GM12873 (cell line): Measurements from ENCODE around the gene ARHGAP28.

ENCODE experiments used
- CTCF ChIP-seq: IDR thresholded peaks from 2 replicates; pipeline ENCODE4 v1.5.1; 2012; ENCODE audit warnings: low read depth, mild to moderate bottlenecking, moderate library complexity, low read length, control low read depth; ENCODE audit not compliant: insufficient read depth; ENCODE audit errors: missing control alignments

The ARHGAP28 gene

GRCh38 chr18:6842081-6842480 lies 112.6 kb downstream of the ARHGAP28 start:
- no peak for TF ChIP-seq CTCF

- TF ChIP-seq CTCF = no peak
Measured at GRCh38 chr18:6843308-6843707, 113.8 kb downstream of the ARHGAP28 start.

GRCh38 chr18:6850396-6850795 lies 120.9 kb downstream of the ARHGAP28 start:
- TF ChIP-seq CTCF = no peak

- TF ChIP-seq CTCF = no peak
Measured at GRCh38 chr18:6851480-6851879, 122.0 kb downstream of the ARHGAP28 start.

- no peak for TF ChIP-seq CTCF
Measured at GRCh38 chr18:6854811-6855210, 125.3 kb downstream of the ARHGAP28 start.

- TF ChIP-seq CTCF = no peak
Measured at GRCh38 chr18:6855767-6856166, 126.3 kb downstream of the ARHGAP28 start.

- no peak for TF ChIP-seq CTCF
Measured at GRCh38 chr18:6857300-6857699, 127.8 kb downstream of the ARHGAP28 start.

- no peak for TF ChIP-seq CTCF
Measured at GRCh38 chr18:6859676-6860422, 130.3 kb downstream of the ARHGAP28 start.
